ENCODE measurements around the gene CRK. TPM values are rescaled to one million over a fixed set of nuclear protein-coding genes. Genes with fewer than 3 reads are reported as not detected.
"Not testable (repeated sequence)": the region's sequence is repeated elsewhere in the genome, so short reads cannot be mapped to it uniquely, and the experiment has no call there.

Gene CRK
- total RNA-seq, 4 donors from 2014 or later, result 59.8 to 102 (median 75.7) TPM

DNA sequence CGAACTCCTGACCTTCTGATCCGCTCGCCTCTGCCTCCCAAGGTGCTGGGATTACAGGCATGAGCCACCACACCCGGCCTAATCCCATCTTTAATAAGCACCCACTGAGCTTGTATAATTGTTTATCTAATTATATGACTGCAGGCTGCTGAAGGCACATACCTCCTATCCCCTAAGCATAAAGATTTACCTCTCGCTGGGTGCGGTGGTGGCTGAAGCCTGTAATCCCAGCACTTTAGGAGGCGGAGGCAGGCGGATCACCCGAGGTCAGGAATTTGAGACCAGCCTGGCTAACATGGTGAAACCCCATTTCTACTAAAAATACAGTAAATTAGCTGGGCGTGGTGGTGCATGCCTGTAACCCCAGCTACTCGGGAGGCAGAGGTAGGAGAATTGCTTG, 35.9 kb downstream of the CRK start:
- H3K27me3 ChIP-seq, result no peaks in the 10 kb centered on the region
- intact Hi-C loops (cut with DNase I), result no loop called here
- H3K9me3 ChIP-seq, result no peaks in the 10 kb centered on the region
- H3K27ac ChIP-seq (replicated peaks in 1 of 4), result no peak overlapping the region
- 94% methylated on average over 11 of the region's 11 CpGs for WGBS
- no peak for TF ChIP-seq POLR2A (IDR thresholded peaks at IDR 0.05; ENCODE audit: low read depth)
- TF ChIP-seq, protein P1, sequence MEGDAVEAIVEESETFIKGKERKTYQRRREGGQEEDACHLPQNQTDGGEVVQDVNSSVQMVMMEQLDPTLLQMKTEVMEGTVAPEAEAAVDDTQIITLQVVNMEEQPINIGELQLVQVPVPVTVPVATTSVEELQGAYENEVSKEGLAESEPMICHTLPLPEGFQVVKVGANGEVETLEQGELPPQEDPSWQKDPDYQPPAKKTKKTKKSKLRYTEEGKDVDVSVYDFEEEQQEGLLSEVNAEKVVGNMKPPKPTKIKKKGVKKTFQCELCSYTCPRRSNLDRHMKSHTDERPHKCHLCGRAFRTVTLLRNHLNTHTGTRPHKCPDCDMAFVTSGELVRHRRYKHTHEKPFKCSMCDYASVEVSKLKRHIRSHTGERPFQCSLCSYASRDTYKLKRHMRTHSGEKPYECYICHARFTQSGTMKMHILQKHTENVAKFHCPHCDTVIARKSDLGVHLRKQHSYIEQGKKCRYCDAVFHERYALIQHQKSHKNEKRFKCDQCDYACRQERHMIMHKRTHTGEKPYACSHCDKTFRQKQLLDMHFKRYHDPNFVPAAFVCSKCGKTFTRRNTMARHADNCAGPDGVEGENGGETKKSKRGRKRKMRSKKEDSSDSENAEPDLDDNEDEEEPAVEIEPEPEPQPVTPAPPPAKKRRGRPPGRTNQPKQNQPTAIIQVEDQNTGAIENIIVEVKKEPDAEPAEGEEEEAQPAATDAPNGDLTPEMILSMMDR (IDR thresholded peaks at IDR 0.05), result no peak
- no peak for TF ChIP-seq EP300 (IDR thresholded peaks at IDR 0.05)
- no peak for TF ChIP-seq POLR2AphosphoS5 (IDR thresholded peaks at IDR 0.05)
- no peak overlapping the region for H3K4me3 ChIP-seq
- H3K36me3 ChIP-seq, result peaks cover 12 to 77% (median 55%) of the 10 kb centered on the region in 4 donors
- H3K4me1 ChIP-seq, result peaks cover 16 to 21% (median 18%) of the 10 kb centered on the region in 4 donors
- no peak for DNase-seq (ENCODE audit: extremely low spot score)

DNA sequence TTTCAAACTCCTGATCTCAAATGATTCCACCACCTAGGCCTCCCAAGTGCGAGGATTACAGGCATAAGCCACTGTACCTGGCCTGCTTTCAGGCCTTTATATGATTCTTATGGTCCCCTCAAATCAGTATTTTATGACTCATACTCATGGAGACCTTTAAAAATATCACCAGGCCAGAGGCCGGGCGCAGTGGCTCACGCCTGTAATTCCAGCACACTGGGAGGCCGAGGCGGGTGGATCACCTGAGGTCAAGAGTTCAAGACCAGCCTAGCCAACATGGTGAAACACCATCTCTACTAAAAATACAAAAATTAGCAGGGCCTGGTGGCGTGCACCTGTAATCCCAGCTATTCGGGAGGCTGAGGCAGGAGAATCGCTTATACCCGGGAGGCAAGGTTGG, 37.6 kb downstream of the CRK start:
- intact Hi-C loops (cut with DNase I); H3K27me3 ChIP-seq; H3K27ac ChIP-seq (replicated peaks in 1 of 4); DNase-seq (ENCODE audit: extremely low spot score); H3K4me3 ChIP-seq; H3K9me3 ChIP-seq: not testable (repeated sequence)
- WGBS, result 92% methylated on average over 10 of the region's 10 CpGs
- Histone ChIP-seq H3K36me3 (peaks cover 11 to 66% (median 46%) of the 10 kb centered on the region in 4 donors), H3K4me1 (peaks cover 7 to 17% (median 13%) of the 10 kb centered on the region in 4 donors)

DNA sequence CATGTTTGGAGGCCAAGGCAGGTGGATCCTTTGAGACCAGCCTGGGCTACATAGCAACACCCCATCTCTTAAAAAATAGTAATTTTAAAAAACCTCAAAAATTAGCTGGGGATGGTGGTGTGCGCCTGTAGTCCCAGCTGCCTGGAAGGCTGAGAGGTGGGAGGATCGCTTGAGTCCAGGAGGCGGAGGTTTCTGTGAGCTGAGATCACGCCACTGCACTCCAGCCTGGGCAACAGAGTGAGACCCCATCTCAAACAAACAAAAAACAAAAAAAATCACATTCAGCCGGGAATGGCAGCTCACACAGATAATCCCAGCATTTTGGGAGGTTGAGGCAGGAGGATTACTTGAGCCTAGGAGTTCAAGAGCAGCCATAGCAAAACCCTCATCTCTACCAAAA, 39.6 kb downstream of the CRK start:
- no peak overlapping the region for H3K4me3 ChIP-seq
- H3K4me1 ChIP-seq, result peaks cover 0 to 11% (median 8%) of the 10 kb centered on the region in 4 donors
- TF ChIP-seq EP300 (IDR thresholded peaks at IDR 0.05) (no peak), POLR2AphosphoS5 (IDR thresholded peaks at IDR 0.05) (no peak), POLR2A (IDR thresholded peaks at IDR 0.05; ENCODE audit: low read depth) (no peak)
- TF ChIP-seq, protein P1 (IDR thresholded peaks at IDR 0.05), result no peak
- no peak overlapping the region for H3K27ac ChIP-seq (replicated peaks in 1 of 4)
- intact Hi-C loops (cut with DNase I), result no loop called here
- 95% methylated on average over 5 of the region's 5 CpGs for WGBS
- no peaks in the 10 kb centered on the region for H3K27me3 ChIP-seq
- peaks cover 6 to 45% (median 28%) of the 10 kb centered on the region in 4 donors for H3K36me3 ChIP-seq
- no peaks in the 10 kb centered on the region for H3K9me3 ChIP-seq
- no peak for DNase-seq (ENCODE audit: extremely low spot score)

DNA sequence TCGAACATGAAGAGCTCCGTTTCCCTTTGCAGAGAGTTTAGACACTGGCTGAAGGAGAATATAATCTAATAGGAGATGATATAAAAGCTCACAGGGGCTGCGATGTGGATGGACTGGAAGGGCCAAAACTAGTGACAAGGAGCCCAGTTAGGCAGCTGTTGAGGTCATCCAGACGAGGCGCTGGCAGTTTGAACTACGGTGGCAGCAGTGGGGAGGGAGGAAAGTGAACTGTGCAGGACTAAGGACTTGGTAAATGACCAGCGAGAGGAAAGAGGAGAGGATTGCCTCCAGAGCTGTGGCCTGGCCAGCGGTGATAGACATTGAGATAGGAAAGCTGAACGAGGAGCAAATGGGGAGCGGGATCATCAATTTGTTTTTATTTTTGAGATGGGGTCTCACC, 41.4 kb downstream of the CRK start:
- Histone ChIP-seq H3K9me3 (no peaks in the 10 kb centered on the region), H3K36me3 (peaks cover 0 to 27% (median 12%) of the 10 kb centered on the region in 4 donors), H3K27ac (replicated peaks in 1 of 4) (no peak overlapping the region), H3K4me3 (no peak overlapping the region), H3K27me3 (no peaks in the 10 kb centered on the region), H3K4me1 (peaks cover 0 to 11% (median 8%) of the 10 kb centered on the region in 4 donors)
- intact Hi-C loops (cut with DNase I), result no loop called here
- no peak for DNase-seq (ENCODE audit: extremely low spot score)
- 72% methylated on average over 10 of the region's 10 CpGs for WGBS
- TF ChIP-seq, protein P1 (IDR thresholded peaks at IDR 0.05), result no peak
- TF ChIP-seq POLR2A (IDR thresholded peaks at IDR 0.05; ENCODE audit: low read depth) (no peak), EP300 (IDR thresholded peaks at IDR 0.05) (no peak), POLR2AphosphoS5 (IDR thresholded peaks at IDR 0.05) (no peak)

DNA sequence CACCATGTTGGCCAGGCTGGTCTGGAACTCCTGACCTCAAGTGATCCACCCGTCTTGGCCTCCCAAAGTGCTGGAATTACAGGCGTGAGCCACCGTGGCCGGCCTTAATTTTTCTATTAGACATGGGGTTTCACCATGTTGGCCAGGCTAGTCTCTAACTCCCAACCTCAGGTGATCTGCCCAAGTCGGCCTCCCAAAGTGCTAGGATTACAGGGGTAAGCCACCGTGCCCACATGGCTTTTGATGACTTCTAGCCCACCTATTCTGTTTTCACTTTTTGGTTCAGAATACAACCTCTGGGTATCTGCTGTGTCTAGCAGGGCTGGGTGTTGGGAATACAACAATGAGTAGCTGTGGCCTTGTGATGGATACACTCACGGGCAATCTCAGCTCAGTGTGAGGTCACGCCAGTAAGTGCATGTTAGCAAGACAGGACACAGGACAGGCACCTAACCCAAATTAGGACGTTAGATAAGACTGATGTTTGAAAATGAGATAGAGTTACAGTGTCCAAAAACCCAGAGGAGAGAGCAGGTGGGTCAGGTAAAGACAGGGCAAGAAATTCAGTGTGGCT, 41.9 kb downstream of the CRK start:
- Histone ChIP-seq H3K27ac (replicated peaks in 1 of 4) (no peak overlapping the region), H3K4me1 (peaks cover 0 to 11% (median 8%) of the 10 kb centered on the region in 4 donors), H3K9me3 (no peaks in the 10 kb centered on the region), H3K27me3 (no peaks in the 10 kb centered on the region), H3K4me3 (no peak overlapping the region), H3K36me3 (peaks cover 0 to 23% (median 11%) of the 10 kb centered on the region in 4 donors)
- intact Hi-C loops (cut with DNase I), result no loop called here
- TF ChIP-seq POLR2AphosphoS5 (IDR thresholded peaks at IDR 0.05) (no peak), POLR2A (IDR thresholded peaks at IDR 0.05; ENCODE audit: low read depth) (no peak), EP300 (IDR thresholded peaks at IDR 0.05) (no peak)
- TF ChIP-seq, protein P1 (IDR thresholded peaks at IDR 0.05), result no peak
- no peak for DNase-seq (ENCODE audit: extremely low spot score)
- 59% methylated on average over 3 of the region's 9 CpGs for WGBS
